GM18498 (cell line): ENCODE results near the gene TRPM1.

Source experiments
- ATAC-seq: cut with Tn5 transposase; IDR thresholded peaks from one replicate; pipeline ENCODE4 v1.9.1; 2021; ENCODE audit warnings: mild to moderate bottlenecking, moderate library complexity; ENCODE audit not compliant: unreplicated experiment

Gene TRPM1

DNA sequence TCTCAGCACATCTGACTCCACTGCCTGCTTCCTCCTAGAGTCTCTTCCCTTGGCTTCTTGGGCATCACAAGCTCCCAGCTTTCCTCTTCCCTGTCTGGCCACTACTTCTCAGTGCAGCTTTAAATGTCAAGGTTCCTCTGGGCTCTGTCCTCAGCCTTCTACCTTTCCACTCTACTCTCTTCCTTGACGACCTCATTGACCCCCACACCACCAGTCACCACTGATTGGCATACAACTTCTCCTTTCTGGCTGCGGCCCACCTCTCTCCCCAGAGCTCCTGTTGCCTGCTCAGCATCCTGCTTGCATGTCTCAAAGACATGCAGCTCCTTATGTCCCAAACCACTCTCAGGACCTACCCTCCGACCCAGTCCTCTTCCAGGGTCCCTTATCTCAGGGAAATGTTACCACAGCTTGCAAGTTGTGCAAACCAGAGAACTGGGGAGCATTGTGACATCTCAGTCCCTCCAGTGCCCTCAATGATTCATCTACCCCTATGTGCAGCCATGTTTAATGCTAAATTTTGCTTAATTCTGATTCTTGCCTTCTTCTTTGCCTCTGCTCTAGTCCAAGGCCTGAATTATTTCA is 49.9 kb downstream of the TRPM1 start:
- ATAC-seq: no peak

DNA sequence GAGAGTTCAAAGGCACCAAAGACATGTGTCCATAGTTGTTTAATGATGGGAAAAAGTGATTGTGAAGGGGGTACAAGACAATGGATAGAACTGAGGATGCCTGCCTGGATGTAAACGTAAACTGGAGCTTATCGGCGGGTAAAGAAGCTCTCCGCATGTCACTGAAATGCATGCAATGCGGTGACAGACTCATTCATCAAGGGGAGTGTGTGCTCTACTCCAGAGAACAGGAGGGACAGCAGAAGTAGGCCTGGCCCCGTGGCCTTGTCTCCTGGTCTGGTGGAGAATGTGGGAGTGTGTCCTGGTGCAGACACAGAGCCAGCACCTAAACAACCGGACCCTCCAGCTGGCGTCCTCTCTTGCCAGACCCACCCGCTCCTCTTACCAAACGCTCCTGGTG is 50.6 kb downstream of the TRPM1 start:
- ATAC-seq: no peak

GRCh38 chr15:31049682-31050615 is 51.6 kb downstream of the TRPM1 start:
- ATAC-seq: no peak

- no peak for ATAC-seq
Observed at GRCh38 chr15:31049111-31049510, 52.4 kb downstream of the TRPM1 start.

DNA sequence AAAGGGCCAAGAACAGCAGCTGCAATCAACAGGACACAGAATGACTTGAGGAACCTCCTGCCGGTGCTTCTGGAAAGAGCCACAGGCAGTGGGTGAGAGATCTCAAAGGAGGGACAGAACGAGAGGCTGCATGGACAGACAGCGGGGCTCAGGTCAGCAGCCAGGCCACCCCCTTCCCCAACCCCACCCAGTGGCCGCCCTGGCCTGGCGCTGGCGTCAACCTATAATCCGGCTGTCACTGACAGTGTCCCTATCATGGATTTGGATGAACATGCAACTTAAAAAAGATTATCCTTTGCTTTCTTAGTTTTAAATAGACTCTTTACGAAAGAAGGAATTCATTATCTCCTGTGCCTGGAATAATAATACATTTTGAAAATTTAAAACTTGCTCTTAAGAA is 54.1 kb downstream of the TRPM1 start:
- ATAC-seq: no peak

DNA sequence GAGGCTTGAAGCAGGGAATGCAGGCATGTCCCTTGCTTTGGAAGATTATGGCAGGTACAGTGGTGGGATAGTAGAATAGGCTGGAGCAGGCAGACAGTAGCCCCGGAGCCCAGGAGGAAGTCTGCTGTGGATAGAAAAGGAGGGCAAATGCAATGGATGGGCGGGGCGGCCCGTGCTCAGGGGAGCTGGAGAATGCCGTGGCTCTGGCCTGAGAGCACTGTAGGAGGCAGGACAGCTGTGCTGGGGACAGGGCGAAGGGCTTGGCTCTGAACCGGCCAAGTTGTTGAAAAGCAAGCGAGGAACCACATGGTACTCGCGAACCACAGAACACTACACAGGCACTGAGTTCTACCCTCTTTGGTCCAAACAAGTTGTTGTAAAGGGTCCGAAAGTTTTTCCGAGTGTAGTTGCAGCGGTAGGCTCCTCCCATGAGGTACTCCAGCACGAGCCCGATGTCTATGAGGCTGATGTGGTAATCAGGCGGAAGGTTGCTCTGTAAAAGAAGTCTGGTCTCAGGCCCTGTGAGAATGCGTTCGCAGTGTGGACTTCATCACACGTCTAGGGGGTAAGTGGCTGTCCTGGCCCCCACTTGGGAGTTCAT is 54.7 kb downstream of the TRPM1 start:
- no peak for ATAC-seq

- no peak for ATAC-seq
Observed at GRCh38 chr15:31045606-31046005, 55.9 kb downstream of the TRPM1 start.

DNA sequence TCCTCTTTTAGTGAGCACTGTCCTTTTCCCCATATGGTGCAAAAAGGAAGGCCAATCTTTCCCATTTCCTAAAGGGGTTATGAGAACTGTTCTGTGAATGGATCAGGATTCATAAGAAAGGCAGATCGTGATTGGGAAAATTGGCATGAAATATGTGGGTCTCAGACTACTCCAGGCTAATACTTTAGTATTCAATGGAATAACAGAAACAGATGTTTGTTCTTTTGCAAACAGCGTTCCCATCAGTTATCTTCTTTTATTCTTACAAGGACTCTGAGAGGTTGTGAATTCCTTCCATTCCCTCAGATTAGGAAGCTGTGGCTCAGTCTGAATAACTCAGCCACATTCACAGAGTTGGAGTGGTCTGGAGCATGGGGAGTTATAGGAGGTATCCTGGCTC is 58.8 kb downstream of the TRPM1 start:
- ATAC-seq: no peak

- no peak for ATAC-seq
Observed at GRCh38 chr15:31041610-31042009, 59.9 kb downstream of the TRPM1 start.

GRCh38 chr15:31040611-31041010 is 60.9 kb downstream of the TRPM1 start:
- no peak for ATAC-seq

DNA sequence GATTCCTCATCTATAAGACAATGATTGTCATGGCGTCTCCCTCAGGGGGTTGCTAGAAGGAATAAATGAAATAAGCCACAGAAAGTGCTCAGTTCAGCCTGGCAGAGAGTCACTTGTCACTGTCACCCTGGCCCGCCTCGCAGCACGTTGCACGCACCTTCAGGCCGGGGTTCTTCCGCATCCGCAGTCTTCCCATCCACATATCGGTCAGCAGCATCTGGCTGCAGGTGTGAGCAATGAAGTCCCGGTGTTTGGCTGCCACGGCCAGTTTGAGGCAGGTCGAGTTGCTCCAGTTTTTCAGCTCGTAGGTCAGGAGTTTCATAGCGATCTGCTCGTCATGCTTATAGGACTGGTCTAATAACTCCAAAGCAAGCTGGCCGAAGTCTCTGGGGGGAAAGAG is 61.6 kb downstream of the TRPM1 start:
- ATAC-seq: no peak

- ATAC-seq: no peak
Observed at GRCh38 chr15:31037731-31038477, 63.6 kb downstream of the TRPM1 start.

- ATAC-seq: no peak
Observed at GRCh38 chr15:31036783-31037182, 64.7 kb downstream of the TRPM1 start.

- no peak for ATAC-seq
Observed at GRCh38 chr15:31035610-31036009, 65.9 kb downstream of the TRPM1 start.

GRCh38 chr15:31034152-31034551 is 67.4 kb downstream of the TRPM1 start:
- ATAC-seq: no peak

- ATAC-seq: no peak
Observed at GRCh38 chr15:31032961-31033371, 68.6 kb downstream of the TRPM1 start.

DNA sequence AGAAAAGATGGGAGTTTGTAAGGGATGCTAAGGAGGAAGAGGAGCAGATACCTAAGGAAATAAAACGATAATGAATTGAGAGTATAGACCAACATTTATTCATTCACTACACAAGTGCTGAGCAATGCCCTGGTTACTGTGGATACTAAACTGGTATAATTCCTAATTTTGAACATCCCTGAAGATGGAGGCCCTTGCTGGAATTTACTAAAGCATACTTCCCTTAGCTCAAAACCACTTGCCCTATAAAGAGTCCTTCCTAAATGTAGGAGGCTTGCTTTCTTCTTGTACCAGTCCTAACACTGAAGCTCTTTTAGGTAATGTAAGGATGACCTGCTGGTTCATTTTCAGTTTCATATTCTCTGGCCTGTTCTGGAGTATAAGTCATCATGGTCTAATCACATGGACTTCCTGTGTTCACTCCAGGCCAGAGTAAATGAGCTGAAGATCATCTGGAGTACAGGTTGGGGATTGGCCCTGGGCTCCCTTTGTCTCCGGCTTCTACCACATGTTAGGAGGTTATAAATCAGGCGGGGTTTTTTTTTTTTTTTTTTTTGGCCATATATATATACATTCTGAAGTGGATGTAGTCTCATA is 70.0 kb downstream of the TRPM1 start:
- ATAC-seq: peak; percentile 89

GRCh38 chr15:31027910-31028578 is 73.5 kb downstream of the TRPM1 start:
- ATAC-seq: no peak

DNA sequence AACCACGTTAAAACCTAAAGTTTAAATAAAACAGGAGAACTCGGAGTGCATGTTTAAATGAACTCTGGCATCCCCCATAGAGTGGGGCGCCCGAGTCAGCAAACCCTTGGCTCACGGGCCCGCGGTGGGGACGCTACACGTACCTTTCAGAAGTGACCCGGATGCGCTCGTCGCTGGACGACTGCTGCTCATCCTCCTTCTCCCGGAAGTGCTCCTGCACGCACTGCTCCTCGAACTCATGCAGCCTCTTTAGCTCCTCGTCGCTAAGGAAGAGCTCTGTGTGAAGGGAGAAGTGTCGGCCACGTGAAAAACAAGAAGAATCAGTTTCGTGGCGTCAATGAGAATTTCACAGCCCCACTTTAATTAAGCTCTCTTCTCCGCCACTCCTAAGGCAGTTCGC is 75.5 kb downstream of the TRPM1 start:
- ATAC-seq: no peak

DNA sequence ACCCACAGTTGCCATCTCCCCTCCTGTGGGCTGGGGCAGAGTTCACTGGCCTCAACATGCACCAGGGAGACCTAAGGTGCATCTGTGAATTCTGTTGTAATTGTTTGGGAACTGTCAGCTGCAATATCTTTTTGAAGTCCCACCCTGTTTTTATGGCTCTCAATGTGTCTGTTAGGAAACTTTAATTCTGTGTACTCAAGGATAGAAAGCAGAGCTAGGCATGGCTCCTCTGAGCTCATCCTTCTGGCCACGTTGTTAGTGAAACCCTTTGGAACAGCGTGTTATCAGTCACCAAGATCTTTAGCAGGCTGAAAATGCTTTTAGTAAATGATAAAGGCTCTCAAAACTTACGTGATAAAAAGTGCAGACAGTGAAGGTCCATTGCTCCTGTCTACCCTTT is 76.5 kb downstream of the TRPM1 start:
- ATAC-seq: no peak
